C4-2B (cell line): ENCODE measurements around the gene CEP250.

Source experiments
- CTCF ChIP-seq: fragments of 450-650 bp; conservative IDR thresholded peaks from 2 replicates; pipeline ENCODE4 v1.5.1; 2017; ENCODE audit warnings: mild to moderate bottlenecking
- ZFX ChIP-seq: fragments of 450-650 bp; IDR thresholded peaks from 2 replicates; pipeline ENCODE4 v1.6.1; 2017

- no peak for TF ChIP-seq CTCF
- no peak for TF ChIP-seq ZFX
These were observed 101.5 kb downstream of the CEP250 start for GRCh38 chr20:35556871-35557270.
